AG10803 (cell line): ENCODE data around the gene MYO9A.

Experiments
- DNase-seq: peaks from one replicate; pipeline ENCODE4 v3.0.0; 2010; ENCODE audit warnings: low read depth
- H3K4me3 ChIP-seq: 2 replicates; pipeline ENCODE4 v1.5.1; 2011; ENCODE audit warnings: mild to moderate bottlenecking, low read length, control low read depth
- TF ChIP-seq, protein P1 (sequence below): conservative IDR thresholded peaks from 2 replicates; pipeline ENCODE4 v1.5.1; 2011; ENCODE audit warnings: mild to moderate bottlenecking, low read length, control low read depth, inconsistent platforms

The MYO9A gene

DNA sequence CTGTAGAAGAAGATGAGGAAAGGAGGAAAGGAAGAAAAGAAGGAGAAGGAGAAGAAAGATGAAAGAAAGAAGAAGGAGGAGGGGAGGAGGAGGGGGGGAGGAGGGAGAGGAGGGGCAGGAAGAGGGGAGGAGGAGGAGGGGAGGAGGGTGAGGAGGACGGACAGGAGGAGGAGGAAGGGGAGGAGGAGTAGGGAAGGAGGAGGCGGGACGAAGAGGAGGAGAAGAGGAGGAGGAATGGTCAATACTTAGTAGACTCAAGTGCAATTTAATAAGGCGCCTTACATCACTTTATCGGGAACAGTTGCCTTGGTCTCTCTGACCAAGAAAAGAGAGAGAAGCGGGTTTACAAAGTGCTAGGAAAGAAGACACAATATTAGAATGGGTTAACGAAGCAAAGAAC is 331.3 kb downstream of the MYO9A start:
- TF ChIP-seq, protein P1, sequence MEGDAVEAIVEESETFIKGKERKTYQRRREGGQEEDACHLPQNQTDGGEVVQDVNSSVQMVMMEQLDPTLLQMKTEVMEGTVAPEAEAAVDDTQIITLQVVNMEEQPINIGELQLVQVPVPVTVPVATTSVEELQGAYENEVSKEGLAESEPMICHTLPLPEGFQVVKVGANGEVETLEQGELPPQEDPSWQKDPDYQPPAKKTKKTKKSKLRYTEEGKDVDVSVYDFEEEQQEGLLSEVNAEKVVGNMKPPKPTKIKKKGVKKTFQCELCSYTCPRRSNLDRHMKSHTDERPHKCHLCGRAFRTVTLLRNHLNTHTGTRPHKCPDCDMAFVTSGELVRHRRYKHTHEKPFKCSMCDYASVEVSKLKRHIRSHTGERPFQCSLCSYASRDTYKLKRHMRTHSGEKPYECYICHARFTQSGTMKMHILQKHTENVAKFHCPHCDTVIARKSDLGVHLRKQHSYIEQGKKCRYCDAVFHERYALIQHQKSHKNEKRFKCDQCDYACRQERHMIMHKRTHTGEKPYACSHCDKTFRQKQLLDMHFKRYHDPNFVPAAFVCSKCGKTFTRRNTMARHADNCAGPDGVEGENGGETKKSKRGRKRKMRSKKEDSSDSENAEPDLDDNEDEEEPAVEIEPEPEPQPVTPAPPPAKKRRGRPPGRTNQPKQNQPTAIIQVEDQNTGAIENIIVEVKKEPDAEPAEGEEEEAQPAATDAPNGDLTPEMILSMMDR: no peak
- no peak for DNase-seq
- H3K4me3 ChIP-seq: no peak overlapping the region

DNA sequence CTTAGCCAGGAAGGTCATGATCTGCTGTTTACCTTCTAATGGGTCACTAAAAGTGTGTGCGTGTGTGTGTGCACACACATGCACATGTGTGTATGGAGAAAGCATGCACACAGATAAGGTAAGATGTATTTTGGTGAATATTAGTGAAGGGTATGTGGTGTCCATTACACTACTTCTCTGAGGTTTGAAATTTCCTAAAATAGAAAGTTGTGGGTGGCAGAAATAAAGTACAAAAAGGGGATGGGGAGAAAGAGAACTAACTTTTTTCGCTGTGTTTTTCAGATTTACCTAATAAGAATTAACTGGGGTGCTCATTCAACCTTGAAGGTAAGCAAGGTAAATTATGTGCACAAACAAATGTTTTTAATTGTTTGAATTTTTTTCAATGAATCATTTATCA is 332.0 kb downstream of the MYO9A start:
- DNase-seq: no peak
- H3K4me3 ChIP-seq: no peak overlapping the region
- TF ChIP-seq, protein P1: no peak

DNA sequence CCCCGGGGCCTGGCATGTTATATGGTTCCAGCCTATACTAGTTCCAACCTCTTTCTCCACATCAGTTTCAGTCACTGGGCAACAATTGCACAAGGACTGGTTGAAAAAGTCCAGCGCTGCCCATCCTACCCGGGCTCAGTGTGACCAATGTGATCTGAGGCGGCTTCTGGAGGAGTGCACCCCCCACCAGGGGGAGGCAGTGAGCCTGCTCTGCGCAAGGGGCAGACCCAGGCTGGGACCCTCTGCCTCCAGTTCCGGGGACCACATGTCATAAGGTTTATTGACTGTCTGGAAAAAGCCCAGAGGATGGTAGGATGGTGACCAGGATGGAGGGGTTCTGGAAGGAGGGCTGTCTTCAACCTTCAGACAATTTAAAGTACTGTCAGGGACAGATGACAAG is 333.2 kb downstream of the MYO9A start:
- H3K4me3 ChIP-seq: no peak overlapping the region
- TF ChIP-seq, protein P1: peak; percentile 18; the same call in 1 of the 2 replicates
- no peak for DNase-seq

DNA sequence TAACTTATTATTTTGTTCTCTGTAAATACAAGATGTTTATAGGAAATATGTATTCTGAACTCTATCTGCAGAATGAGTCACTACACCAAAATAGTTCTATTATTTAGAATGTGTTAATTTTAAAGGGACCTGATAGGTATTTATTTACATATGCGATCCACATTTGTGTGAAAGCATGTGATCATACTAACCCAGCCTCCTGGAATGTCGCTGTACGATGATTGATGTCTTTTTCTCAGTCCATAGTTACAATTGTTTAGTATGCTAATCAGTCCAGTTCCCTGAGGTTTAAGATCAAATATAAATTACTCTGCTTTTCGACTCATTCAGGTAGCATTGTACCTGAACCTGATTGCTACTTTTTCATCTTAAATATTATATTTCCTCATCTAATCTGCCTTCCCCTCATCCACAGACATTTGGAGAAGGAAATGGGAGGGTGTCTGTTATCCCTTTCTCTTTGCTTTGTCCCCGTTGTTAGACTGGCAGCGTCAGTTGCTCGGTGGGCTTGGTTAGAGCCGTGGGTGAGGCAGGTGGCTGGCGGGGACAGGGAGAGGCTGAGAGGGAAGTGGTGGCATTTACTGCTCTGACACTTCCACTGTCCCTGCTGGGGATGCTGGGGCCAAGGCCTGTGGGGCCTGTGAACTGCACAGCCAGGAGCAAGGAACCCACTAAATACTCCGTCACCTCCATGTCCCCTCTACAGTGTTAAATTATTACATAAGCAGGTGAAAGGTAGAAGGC is 335.4 kb downstream of the MYO9A start:
- TF ChIP-seq, protein P1: no peak
- no peak for DNase-seq
- no peak overlapping the region for H3K4me3 ChIP-seq

DNA sequence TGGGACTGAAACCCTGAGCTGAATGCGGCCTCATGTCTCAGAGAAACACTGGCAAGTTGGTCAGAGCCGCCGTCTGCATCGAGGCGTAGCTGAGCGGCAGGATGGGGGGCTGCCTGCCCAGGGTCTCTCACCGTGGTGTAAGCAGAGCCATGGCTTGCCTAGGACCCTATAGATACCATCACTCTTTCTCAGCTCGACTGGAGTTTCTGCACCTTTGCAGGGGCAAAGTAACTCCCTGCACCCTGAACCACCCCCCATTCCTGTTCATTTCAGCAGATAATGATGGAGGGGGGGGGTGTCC is 336.0 kb downstream of the MYO9A start:
- H3K4me3 ChIP-seq: no peak overlapping the region
- TF ChIP-seq, protein P1: no peak

DNA sequence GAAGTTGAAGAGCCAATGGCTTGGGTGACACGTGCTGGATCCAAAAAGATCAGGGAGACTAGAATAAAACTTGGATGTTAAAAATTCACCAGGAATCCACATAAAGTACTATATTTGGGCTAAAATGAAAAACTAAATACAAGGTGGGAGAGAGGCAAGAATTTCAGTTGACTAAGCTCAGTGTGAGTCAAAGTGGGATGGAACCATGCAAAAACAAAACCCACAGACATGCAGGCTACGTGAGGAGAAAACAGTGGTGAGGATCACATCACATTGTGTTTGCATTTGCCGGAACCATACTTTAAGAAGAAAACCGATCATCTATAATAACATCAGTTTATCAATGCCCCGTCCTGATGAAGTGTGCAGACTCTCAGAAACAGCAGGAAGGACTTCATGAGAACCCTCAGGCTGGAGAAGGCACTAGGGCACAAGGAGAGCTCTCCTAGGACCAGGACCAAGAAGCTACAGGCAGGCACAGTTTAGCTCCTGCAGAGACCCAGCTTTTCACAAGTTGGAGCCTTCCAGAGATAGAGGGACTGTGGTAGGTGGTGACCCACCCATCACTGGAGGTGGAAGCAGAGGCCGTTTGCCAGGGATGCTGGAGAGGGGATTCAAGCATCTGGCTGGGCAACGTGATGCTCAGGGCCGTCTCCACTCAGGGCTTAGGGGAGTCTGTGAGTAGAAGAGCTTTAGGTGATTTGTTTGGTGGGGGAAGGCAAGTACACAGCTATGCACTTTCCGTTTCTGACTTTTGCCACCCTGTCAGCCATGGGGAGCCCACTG is 336.6 kb downstream of the MYO9A start:
- DNase-seq: peak; percentile 38
- H3K4me3 ChIP-seq: no peak overlapping the region
- TF ChIP-seq, protein P1: no peak

More for the DNA sequence above, 336.0 kb downstream of the MYO9A start:
- no peak for DNase-seq
